Vagina (tissue), 2 donors: ENCODE results near the gene PTGFRN. TPM values are rescaled to one million over a fixed set of nuclear protein-coding genes. Genes with fewer than 3 reads are reported as not detected.

Experiments
- DNase-seq, 2 donors: peaks; one replicate each; pipeline ENCODE4 v3.0.0-alpha.2; 2017; ENCODE audit errors: extremely low spot score in 2 of 2
- H3K27ac ChIP-seq: fragments of 200-600 bp; sonication (generic); one replicate; pipeline ENCODE4 v1.5.1; 2019
- H3K27me3 ChIP-seq: fragments of 200-600 bp; sonication (generic); one replicate; pipeline ENCODE4 v1.5.1; 2019
- H3K36me3 ChIP-seq, 2 donors: fragments of 200-600 bp; sonication (generic); one replicate each; pipeline ENCODE4 v1.5.1; 2017 to 2019
- H3K4me1 ChIP-seq: fragments of 200-600 bp; sonication (generic); one replicate; pipeline ENCODE4 v1.5.1; 2019
- H3K4me3 ChIP-seq, 2 donors: fragments of 200-600 bp; sonication (generic); 1 replicate in 1 of 2; 2 replicates in 1 of 2; pipeline ENCODE4 v1.5.1; 2016 to 2019
- H3K9me3 ChIP-seq: fragments of 200-600 bp; sonication (generic); one replicate; pipeline ENCODE4 v1.5.1; 2019
- POLR2A ChIP-seq, 2 donors: fragments of 450-650 bp; IDR thresholded peaks; one replicate each; pipeline ENCODE4 v1.6.1; 2017; ENCODE audit warnings: antibody characterized with exemption in 2 of 2, mild to moderate bottlenecking in 2 of 2, moderate library complexity in 2 of 2
- POLR2AphosphoS5 ChIP-seq, 2 donors: sonication (generic); formaldehyde crosslinking; IDR thresholded peaks; one replicate each; pipeline ENCODE4 v1.9.0; 2017; ENCODE audit warnings: antibody characterized with exemption in 2 of 2, mild to moderate bottlenecking in 2 of 2, low read depth in 1 of 2; ENCODE audit not compliant: insufficient read depth in 1 of 2
- intact Hi-C: fragments of 100-400 bp; cut with DNase I; formaldehyde crosslinking; loops from one replicate; pipeline ENCODE4 v1.15.1; 2023
- total RNA-seq: library from RNA; depleted of rRNA; stranded (reverse); fragments of >200 nt; gene quantifications from one replicate; pipeline ENCODE4 v1.2.3, GENCODE V29; 2016
- TF ChIP-seq, protein P1 (sequence below), 3 experiments: fragments of 450-650 bp in 2 of 3; fragments of 200-600 bp in 1 of 3; sonication (generic) in 1 of 3; IDR thresholded peaks; one replicate each; pipeline ENCODE4 v1.5.1; 2017 to 2019; ENCODE audit warnings: antibody characterized with exemption in 3 of 3, mild to moderate bottlenecking in 2 of 3, moderate library complexity in 2 of 3

Gene PTGFRN
- total RNA-seq, 1 donor from 2014 or later = 52.8 TPM

DNA sequence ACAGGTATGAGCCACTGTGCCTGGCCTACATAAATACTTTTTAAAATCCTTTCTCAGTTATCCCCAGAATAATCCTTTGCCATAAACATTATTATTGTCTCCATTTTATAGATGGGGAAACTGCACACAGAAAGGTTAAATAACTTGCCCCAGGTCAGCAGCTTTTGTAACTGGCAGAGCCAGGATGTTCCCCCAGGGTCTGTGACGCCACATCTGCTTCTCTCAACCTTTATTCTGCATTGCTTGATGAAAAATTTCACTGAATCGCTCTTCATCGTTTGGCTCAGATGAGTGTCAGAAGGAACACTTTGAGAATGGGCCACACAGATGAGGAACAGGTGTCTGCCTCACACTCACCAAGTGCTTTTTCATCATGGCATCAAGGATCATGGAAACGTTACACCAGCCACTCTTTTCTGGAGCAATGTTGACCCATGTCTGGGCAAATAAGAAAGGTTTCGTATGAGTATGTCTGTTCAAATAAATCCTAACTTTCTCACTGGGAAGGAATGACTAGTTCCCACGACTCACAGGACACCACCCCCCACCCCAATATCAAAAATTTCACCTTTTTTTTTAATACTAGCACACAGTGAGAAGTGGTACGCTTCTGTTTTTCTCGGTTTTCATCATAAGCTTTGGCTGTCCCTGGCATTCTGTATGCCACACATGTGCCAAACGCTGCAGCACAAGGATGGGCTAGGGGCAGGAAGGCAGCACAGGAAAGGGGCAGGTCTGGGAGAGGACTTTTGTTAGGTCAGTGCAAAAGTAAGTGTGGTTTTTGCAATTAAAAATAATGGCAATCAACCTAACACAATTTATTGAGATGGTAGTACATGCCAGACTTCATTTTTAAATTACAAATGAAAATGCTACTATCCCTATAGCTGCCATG, 9.0 kb upstream of the PTGFRN start:
- no peaks in the 10 kb centered on the region for H3K9me3 ChIP-seq
- no peak overlapping the region for H3K27ac ChIP-seq
- no peaks in the 10 kb centered on the region for H3K36me3 ChIP-seq
- TF ChIP-seq POLR2A (IDR thresholded peaks at IDR 0.05) (no peak), POLR2AphosphoS5 (IDR thresholded peaks at IDR 0.05; ENCODE audit: insufficient read depth in 1 of 2, low read depth in 1 of 2) (no peak)
- TF ChIP-seq, protein P1, sequence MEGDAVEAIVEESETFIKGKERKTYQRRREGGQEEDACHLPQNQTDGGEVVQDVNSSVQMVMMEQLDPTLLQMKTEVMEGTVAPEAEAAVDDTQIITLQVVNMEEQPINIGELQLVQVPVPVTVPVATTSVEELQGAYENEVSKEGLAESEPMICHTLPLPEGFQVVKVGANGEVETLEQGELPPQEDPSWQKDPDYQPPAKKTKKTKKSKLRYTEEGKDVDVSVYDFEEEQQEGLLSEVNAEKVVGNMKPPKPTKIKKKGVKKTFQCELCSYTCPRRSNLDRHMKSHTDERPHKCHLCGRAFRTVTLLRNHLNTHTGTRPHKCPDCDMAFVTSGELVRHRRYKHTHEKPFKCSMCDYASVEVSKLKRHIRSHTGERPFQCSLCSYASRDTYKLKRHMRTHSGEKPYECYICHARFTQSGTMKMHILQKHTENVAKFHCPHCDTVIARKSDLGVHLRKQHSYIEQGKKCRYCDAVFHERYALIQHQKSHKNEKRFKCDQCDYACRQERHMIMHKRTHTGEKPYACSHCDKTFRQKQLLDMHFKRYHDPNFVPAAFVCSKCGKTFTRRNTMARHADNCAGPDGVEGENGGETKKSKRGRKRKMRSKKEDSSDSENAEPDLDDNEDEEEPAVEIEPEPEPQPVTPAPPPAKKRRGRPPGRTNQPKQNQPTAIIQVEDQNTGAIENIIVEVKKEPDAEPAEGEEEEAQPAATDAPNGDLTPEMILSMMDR (IDR thresholded peaks at IDR 0.05) = no peak
- DNase-seq = no peak
- H3K27me3 ChIP-seq = no peaks in the 10 kb centered on the region
- intact Hi-C loops = no loop called here
- H3K4me3 ChIP-seq = no peak overlapping the region
- no peaks in the 10 kb centered on the region for H3K4me1 ChIP-seq

DNA sequence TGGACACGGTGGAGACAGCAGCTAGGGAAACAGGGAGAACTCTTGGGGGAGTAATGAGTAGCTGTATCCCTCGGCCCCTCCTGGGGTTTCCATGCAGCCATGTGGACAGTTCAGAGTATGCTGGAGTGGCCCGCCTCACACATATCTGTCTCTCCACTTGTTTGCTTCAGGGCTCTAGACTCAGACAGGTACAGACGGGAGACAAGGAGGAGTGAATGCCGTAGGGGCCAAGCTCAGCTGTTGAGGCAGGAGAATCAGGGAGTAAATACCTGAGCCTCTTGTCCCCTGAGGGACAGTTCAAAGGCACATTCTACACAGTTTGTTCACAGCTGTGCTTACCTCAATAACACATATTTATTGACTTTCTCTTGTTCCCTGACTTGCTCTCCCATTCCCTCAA, 7.7 kb upstream of the PTGFRN start:
- DNase-seq = no peak
- TF ChIP-seq, protein P1 (IDR thresholded peaks at IDR 0.05) = no peak
- no peak for TF ChIP-seq POLR2A (IDR thresholded peaks at IDR 0.05)
- no peak for TF ChIP-seq POLR2AphosphoS5 (IDR thresholded peaks at IDR 0.05; ENCODE audit: insufficient read depth in 1 of 2, low read depth in 1 of 2)
- Histone ChIP-seq H3K36me3 (no peaks in the 10 kb centered on the region), H3K27me3 (no peaks in the 10 kb centered on the region), H3K9me3 (no peaks in the 10 kb centered on the region), H3K4me1 (no peaks in the 10 kb centered on the region), H3K27ac (no peak overlapping the region), H3K4me3 (no peak overlapping the region)
- intact Hi-C loops = no loop called here

DNA sequence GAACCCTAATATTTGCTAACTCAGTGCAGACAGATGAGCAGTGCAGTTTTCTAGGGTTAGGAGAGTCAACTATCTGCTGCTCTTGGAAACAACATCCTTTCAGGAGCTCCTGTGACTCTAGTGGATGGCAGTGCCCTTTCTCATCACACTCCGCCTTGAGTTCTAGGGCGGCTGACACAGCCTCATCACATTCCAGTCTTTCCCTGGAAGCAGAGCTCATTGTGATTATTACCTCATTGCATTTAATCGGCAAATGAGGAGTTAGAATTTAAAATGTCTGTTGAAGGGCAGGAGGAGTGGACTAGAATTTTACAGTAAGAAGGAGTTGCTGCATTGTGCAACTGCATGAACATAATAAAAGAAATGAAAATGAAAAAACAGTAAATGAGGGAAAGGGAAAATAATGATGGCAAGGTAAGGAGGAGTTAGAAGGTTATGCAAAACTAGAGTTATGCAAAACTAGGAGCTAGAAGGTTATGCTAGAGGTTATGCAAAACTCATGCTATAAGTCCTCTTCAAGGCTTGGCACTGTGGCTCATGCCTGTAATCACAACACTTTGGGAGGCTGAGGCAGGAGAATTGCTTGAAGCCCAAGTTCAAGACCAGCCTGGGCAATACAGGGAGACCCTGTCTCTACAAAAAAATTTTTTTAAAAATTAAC, 6.9 kb upstream of the PTGFRN start:
- no peak for DNase-seq
- Histone ChIP-seq H3K36me3 (no peaks in the 10 kb centered on the region), H3K27ac (no peak overlapping the region), H3K9me3 (no peaks in the 10 kb centered on the region), H3K4me1 (no peaks in the 10 kb centered on the region), H3K27me3 (no peaks in the 10 kb centered on the region), H3K4me3 (no peak overlapping the region)
- intact Hi-C loops = no loop called here
- TF ChIP-seq POLR2AphosphoS5 (IDR thresholded peaks at IDR 0.05; ENCODE audit: insufficient read depth in 1 of 2, low read depth in 1 of 2) (no peak), POLR2A (IDR thresholded peaks at IDR 0.05) (no peak)
- TF ChIP-seq, protein P1 (IDR thresholded peaks at IDR 0.05) = no peak

DNA sequence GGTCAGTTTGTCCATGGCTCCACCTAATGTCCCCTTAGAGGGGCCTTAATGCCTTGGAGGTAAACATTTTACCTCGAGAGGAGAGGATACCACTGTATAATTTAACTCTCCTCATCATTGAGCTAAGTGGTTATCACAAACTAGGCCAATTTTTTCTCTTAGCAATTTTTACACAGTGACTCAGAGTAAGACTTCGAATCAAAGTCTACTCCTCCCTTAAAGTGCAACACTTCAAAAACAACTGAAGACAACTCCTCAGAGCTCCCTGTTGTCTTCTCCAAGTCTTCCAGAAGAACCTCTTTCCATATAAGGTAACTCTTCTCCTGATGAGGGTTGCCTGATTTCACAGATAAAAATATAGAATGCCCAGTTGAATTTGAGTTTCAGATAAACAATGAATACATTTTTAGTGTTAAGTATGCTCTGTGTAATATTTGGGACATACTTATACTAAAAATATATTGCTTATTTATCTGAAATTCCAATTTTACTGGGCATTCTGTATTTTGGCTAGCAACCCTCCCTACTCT, 4.9 kb upstream of the PTGFRN start:
- Histone ChIP-seq H3K27me3 (no peaks in the 10 kb centered on the region), H3K9me3 (no peaks in the 10 kb centered on the region), H3K36me3 (no peaks in the 10 kb centered on the region), H3K4me3 (no peak overlapping the region), H3K4me1 (peaks cover 8% of the 10 kb centered on the region), H3K27ac (no peak overlapping the region)
- DNase-seq = no peak
- intact Hi-C loops = no loop called here
- TF ChIP-seq, protein P1 (IDR thresholded peaks at IDR 0.05) = no peak
- TF ChIP-seq POLR2A (IDR thresholded peaks at IDR 0.05) (no peak), POLR2AphosphoS5 (IDR thresholded peaks at IDR 0.05; ENCODE audit: insufficient read depth in 1 of 2, low read depth in 1 of 2) (no peak)
